H1 (cell line): Measurements from ENCODE around the gene RGS16. TPM values are rescaled to one million over a fixed set of nuclear protein-coding genes. Genes with fewer than 3 reads are reported as not detected.

Experiments used
- CTCF ChIA-PET: fragments of 300-600 bp; sonication (Branson Sonifier 250); formaldehyde crosslinking; loops from one replicate; lab custom pipeline; 2021; ENCODE audit not compliant: partially characterized antibody; lab: Charles Lee
- POLR2A ChIA-PET: fragments of 300-600 bp; sonication (Branson Sonifier 250); formaldehyde crosslinking; loops from one replicate; lab custom pipeline; 2021; ENCODE audit warnings: inconsistent platforms; ENCODE audit not compliant: partially characterized antibody; lab: Charles Lee
- DNase-seq, 2 experiments: peaks; one replicate each; pipeline versions ENCODE4 v3.0.0 to v3.0.0-alpha.2; 2010 to 2022; ENCODE audit warnings: low spot score in 2 of 2, low read depth in 1 of 2, mixed read lengths in 1 of 2
- FAIRE-seq: peaks from 2 replicates; lab custom pipeline; 2011; peaks lifted over from hg19 to GRCh38; lab: Jason Lieb, UNC
- H2AFZ ChIP-seq: 2 replicates; pipeline ENCODE4 v1.8.1; 2012; ENCODE audit warnings: low read length, inconsistent platforms
- H2AK5ac ChIP-seq: 2 replicates; pipeline ENCODE4 v1.6.1; 2013; ENCODE audit warnings: low read depth, low read length
- H2BK120ac ChIP-seq: replicated peaks from 2 replicates; pipeline ENCODE3; 2013; ENCODE audit warnings: low read depth, low read length, inconsistent platforms
- H2BK12ac ChIP-seq: 2 replicates; pipeline ENCODE4 v1.6.1; 2013; ENCODE audit warnings: low read depth, low read length
- H2BK15ac ChIP-seq: 2 replicates; pipeline ENCODE4 v1.6.1; 2013; ENCODE audit warnings: low read length
- H2BK20ac ChIP-seq: 2 replicates; pipeline ENCODE4 v1.6.1; 2013; ENCODE audit warnings: low read length
- H2BK5ac ChIP-seq: 2 replicates; pipeline ENCODE4 v1.6.1; 2013; ENCODE audit warnings: low read depth, low read length
- H3K14ac ChIP-seq: 2 replicates; pipeline ENCODE4 v1.6.1; 2013; ENCODE audit warnings: inconsistent platforms; ENCODE audit not compliant: insufficient read length
- H3K18ac ChIP-seq: 2 replicates; pipeline ENCODE4 v1.6.1; 2013; ENCODE audit warnings: low read length; ENCODE audit errors: extremely low read depth
- H3K23ac ChIP-seq: 2 replicates; pipeline ENCODE4 v1.6.1; 2013; ENCODE audit warnings: inconsistent platforms; ENCODE audit not compliant: insufficient read length
- H3K23me2 ChIP-seq: 2 replicates; pipeline ENCODE4 v1.6.1; 2013; ENCODE audit warnings: low read depth, low read length
- H3K27ac ChIP-seq: 2 replicates; pipeline ENCODE4 v1.6.1; 2011; ENCODE audit warnings: low read depth, low read length, inconsistent platforms
- H3K27me3 ChIP-seq, 4 experiments: replicated peaks in 1 of 4; 1 replicate in 1 of 4; 2 replicates in 3 of 4; pipeline versions ENCODE4 v1.6.1 to v1.8.1; 2011 to 2013; ENCODE audit warnings: low read length in 3 of 4, mild to moderate bottlenecking in 3 of 4, inconsistent platforms in 2 of 4, mixed read lengths in 2 of 4, moderate library complexity in 1 of 4; ENCODE audit not compliant: control insufficient read depth in 3 of 4, insufficient read depth in 3 of 4; ENCODE audit errors: extremely low read depth in 1 of 4
- H3K36me3 ChIP-seq, 4 experiments: 2 replicates each; pipeline versions ENCODE4 v1.6.1 to v1.8.1; 2011 to 2013; ENCODE audit warnings: mild to moderate bottlenecking in 4 of 4, low read length in 3 of 4, moderate library complexity in 2 of 4, control low read depth in 1 of 4, inconsistent platforms in 1 of 4; ENCODE audit not compliant: insufficient read depth in 4 of 4, control insufficient read depth in 2 of 4
- H3K4ac ChIP-seq: replicated peaks from 2 replicates; pipeline ENCODE3; 2013; ENCODE audit warnings: low read length, low read depth, mixed read lengths, inconsistent platforms; ENCODE audit not compliant: insufficient read length
- H3K4me1 ChIP-seq, 4 experiments: replicated peaks in 1 of 4; 1 replicate in 1 of 4; 2 replicates in 3 of 4; pipeline versions ENCODE4 v1.6.1 to v1.8.1; 2011 to 2013; ENCODE audit warnings: low read length in 3 of 4, inconsistent platforms in 2 of 4, mixed read lengths in 1 of 4; ENCODE audit not compliant: insufficient read depth in 4 of 4, control insufficient read depth in 3 of 4
- H3K4me2 ChIP-seq, 2 experiments: 2 replicates each; pipeline versions ENCODE4 v1.6.1 to v1.8.1; 2011 to 2013; ENCODE audit warnings: low read depth in 2 of 2, low read length in 2 of 2, control low read depth in 1 of 2, inconsistent platforms in 1 of 2, mild to moderate bottlenecking in 1 of 2; ENCODE audit not compliant: insufficient read depth in 1 of 2
- H3K4me3 ChIP-seq, 4 experiments: fragments of 200-600, 300-600 bp in 1 of 4; sonication (generic), shearing (Covaris generic), sonication (Bioruptor Twin) in 1 of 4; 2 replicates each; pipeline versions ENCODE4 v1.5.1 to v1.8.1; 2011 to 2016; ENCODE audit warnings: low read length in 4 of 4, low read depth in 3 of 4, control low read depth in 2 of 4, inconsistent platforms in 2 of 4, mild to moderate bottlenecking in 2 of 4, mixed read lengths in 1 of 4, moderate library complexity in 1 of 4; ENCODE audit not compliant: insufficient read depth in 2 of 4; ENCODE audit errors: extremely low read depth in 1 of 4
- H3K56ac ChIP-seq: replicated peaks from 2 replicates; pipeline ENCODE3; 2013; ENCODE audit warnings: low read depth, mild to moderate bottlenecking, mixed read lengths, low read length, inconsistent platforms; ENCODE audit not compliant: insufficient read length
- H3K79me1 ChIP-seq: 2 replicates; pipeline ENCODE4 v1.6.1; 2013; ENCODE audit warnings: low read depth, low read length, control low read depth
- H3K79me2 ChIP-seq, 2 experiments: 2 replicates each; pipeline versions ENCODE4 v1.6.1 to v1.8.1; 2012 to 2013; ENCODE audit warnings: low read length in 2 of 2, mild to moderate bottlenecking in 2 of 2, inconsistent platforms in 1 of 2; ENCODE audit not compliant: insufficient read depth in 2 of 2, control insufficient read depth in 1 of 2
- H3K9ac ChIP-seq, 4 experiments: replicated peaks in 1 of 4; 1 replicate in 1 of 4; 2 replicates in 3 of 4; pipeline versions ENCODE4 v1.6.1 to v1.8.1; 2011 to 2013; ENCODE audit warnings: low read depth in 3 of 4, low read length in 3 of 4, control low read depth in 2 of 4, mild to moderate bottlenecking in 2 of 4, moderate library complexity in 2 of 4, inconsistent platforms in 1 of 4; ENCODE audit errors: extremely low read depth in 1 of 4
- H3K9me3 ChIP-seq, 2 experiments: 2 replicates each; pipeline versions ENCODE4 v1.6.1 to v1.8.1; 2012 to 2013; ENCODE audit warnings: mild to moderate bottlenecking in 2 of 2, moderate library complexity in 2 of 2, control low read depth in 1 of 2, inconsistent platforms in 1 of 2, low read depth in 1 of 2, low read length in 1 of 2, mixed read lengths in 1 of 2; ENCODE audit not compliant: insufficient read depth in 2 of 2
- H4K20me1 ChIP-seq, 2 experiments: replicated peaks in 1 of 2; 2 replicates each; pipeline versions ENCODE3 to v1.8.1; 2011 to 2013; ENCODE audit warnings: inconsistent platforms in 2 of 2, low read length in 2 of 2, mild to moderate bottlenecking in 1 of 2; ENCODE audit not compliant: insufficient read depth in 2 of 2, control insufficient read depth in 1 of 2
- H4K5ac ChIP-seq: 2 replicates; pipeline ENCODE4 v1.6.1; 2013; ENCODE audit warnings: low read length, low read depth, mixed read lengths, inconsistent platforms; ENCODE audit not compliant: insufficient read length
- H4K8ac ChIP-seq: 2 replicates; pipeline ENCODE4 v1.8.0; 2013; ENCODE audit warnings: mild to moderate bottlenecking, moderate library complexity, low read length, inconsistent platforms; ENCODE audit not compliant: insufficient read depth; ENCODE audit errors: extremely low read depth
- H4K91ac ChIP-seq: replicated peaks from 2 replicates; pipeline ENCODE3; 2013; ENCODE audit warnings: low read length, mixed read lengths, inconsistent platforms; ENCODE audit not compliant: insufficient read length
- JUND ChIP-seq: IDR thresholded peaks from 2 replicates; pipeline ENCODE4 v1.6.1; 2011; ENCODE audit warnings: mild to moderate bottlenecking, improper control_type of control experiment, low read length
- WGBS, 2 experiments: shearing (Covaris generic) in 1 of 2; methylation state at CpG; one replicate each; pipeline versions ENCODE4 v1.1.6 to v1.1.7; 2013 to 2015; ENCODE audit warnings: low lambda C conversion rate in 2 of 2, mixed read lengths in 2 of 2, inconsistent platforms in 1 of 2, low coverage in 1 of 2, missing lambda C conversion rate in 1 of 2; ENCODE audit not compliant: insufficient replicate concordance in 2 of 2, insufficient coverage in 1 of 2, insufficient read length in 1 of 2; ENCODE audit errors: extremely low coverage in 1 of 2, missing lambda C conversion rate in 1 of 2; 5-methylcytosine and 5-hydroxymethylcytosine counted together
- polyA plus RNA-seq, 7 experiments: library from polyadenylated mRNA; depleted of rRNA in 3 of 7; stranded (reverse) in 5 of 7; unstranded in 2 of 7; fragments of >200 nt in 5 of 7; fragments of 200-250 nt in 2 of 7; gene quantifications; 1 replicate in 5 of 7; 2 replicates in 1 of 7; 4 replicates in 1 of 7; pipeline versions ENCODE4 v1.2.1 to v1.2.3, GENCODE V29; 2011 to 2013; ENCODE audit warnings: missing spikeins in 2 of 7, mixed read lengths in 2 of 7
- total RNA-seq: library from RNA; stranded (reverse); fragmentation: NEBNext Ultra II Directional; extraction: Animal tissue kit (Norgen Biotek cat#: 25700); gene quantifications from 2 replicates; pipeline ENCODE4 v1.2.1, GENCODE V29; 2021

RGS16 gene
- total and polyA plus RNA-seq, 2 of the 8 experiments (the other 6 are each of a cell fraction or from before 2014, with no cell fraction given): 5.7 to 9.8 TPM

- DNase-seq: no peak
- H3K18ac ChIP-seq: no peak overlapping the region
- H3K14ac ChIP-seq: no peak overlapping the region
- ChIA-PET POLR2A (no interaction called here), CTCF (interaction anchor here (0.7 to 1.7 kb wide), 2 partner anchors 85 to 258 kb away, joined by 3 to 4 read pairs; no protein-coding TSS in a partner anchor)
- no peak overlapping the region for H3K4ac ChIP-seq
- H3K9me3 ChIP-seq: no peaks in the 10 kb centered on the region; a peak in 1 of 4 replicates
- no peak overlapping the region for H2BK12ac ChIP-seq
- H3K9ac ChIP-seq: no peak overlapping the region
- H2BK20ac ChIP-seq: no peak overlapping the region
- no peak overlapping the region for H3K27ac ChIP-seq
- no peaks in the 10 kb centered on the region for H3K23me2 ChIP-seq
- H2AK5ac ChIP-seq: no peak overlapping the region
- H4K5ac ChIP-seq: no peak overlapping the region
- FAIRE-seq: no peak
- H4K8ac ChIP-seq: no peak overlapping the region
- H4K20me1 ChIP-seq: no peaks in the 10 kb centered on the region
- no peaks in the 10 kb centered on the region for H3K36me3 ChIP-seq
- H2BK5ac ChIP-seq: no peak overlapping the region
- no peak overlapping the region for H3K23ac ChIP-seq
- no peak overlapping the region for H2BK120ac ChIP-seq
- H3K4me1 ChIP-seq: no peaks in the 10 kb centered on the region
- no peak overlapping the region for H3K4me2 ChIP-seq
- no peaks in the 10 kb centered on the region for H3K79me1 ChIP-seq
- H3K27me3 ChIP-seq: no peaks in the 10 kb centered on the region
- H3K79me2 ChIP-seq: no peaks in the 10 kb centered on the region
- H2AFZ ChIP-seq: no peak overlapping the region
- H3K4me3 ChIP-seq: no peak overlapping the region
- no peak overlapping the region for H2BK15ac ChIP-seq
- H3K56ac ChIP-seq: no peak overlapping the region
- no peak overlapping the region for H4K91ac ChIP-seq
- WGBS, 2 experiments: 8 to 56% methylated on average over 1 to 3 of the region's 3 CpGs
- no peak for TF ChIP-seq JUND
Observed at GRCh38 chr1:182568647-182569284, 35.4 kb downstream of the RGS16 start.
